GM21447 (cell line): Measurements from ENCODE around the gene GPR137B.
"Not testable (repeated sequence)": the region's sequence is repeated elsewhere in the genome, so short reads cannot be mapped to it uniquely, and the experiment has no call there.

Source experiments
- ATAC-seq: cut with Tn5 transposase; IDR thresholded peaks from one replicate; pipeline ENCODE4 v1.9.1; 2021; ENCODE audit not compliant: unreplicated experiment

The GPR137B gene

GRCh38 chr1:236159704-236160539 is 17.6 kb downstream of the GPR137B start:
- ATAC-seq = peak; percentile 44

GRCh38 chr1:236160540-236161127 is 18.3 kb downstream of the GPR137B start:
- no peak for ATAC-seq

GRCh38 chr1:236161230-236161629 is 18.9 kb downstream of the GPR137B start:
- no peak for ATAC-seq

GRCh38 chr1:236161755-236162154 is 19.4 kb downstream of the GPR137B start:
- not testable (repeated sequence) for ATAC-seq

GRCh38 chr1:236163463-236164153 is 21.3 kb downstream of the GPR137B start:
- ATAC-seq = no peak

- ATAC-seq = no peak
Observed at GRCh38 chr1:236164273-236164672, 21.9 kb downstream of the GPR137B start.

- no peak for ATAC-seq
Observed at GRCh38 chr1:236165238-236165981, 23.1 kb downstream of the GPR137B start.

GRCh38 chr1:236166041-236166440 is 23.7 kb downstream of the GPR137B start:
- no peak for ATAC-seq

- ATAC-seq = no peak
Observed at GRCh38 chr1:236167154-236167553, 24.8 kb downstream of the GPR137B start.

- no peak for ATAC-seq
Observed at GRCh38 chr1:236167578-236167977, 25.2 kb downstream of the GPR137B start.

- no peak for ATAC-seq
Observed at GRCh38 chr1:236168716-236169429, 26.5 kb downstream of the GPR137B start.

- ATAC-seq = no peak
Observed at GRCh38 chr1:236172041-236172579, 29.8 kb downstream of the GPR137B start.

GRCh38 chr1:236173174-236173767 is 30.9 kb downstream of the GPR137B start:
- ATAC-seq = no peak

GRCh38 chr1:236175642-236176336 is 33.5 kb downstream of the GPR137B start:
- ATAC-seq = no peak

GRCh38 chr1:236176337-236177336 is 34.3 kb downstream of the GPR137B start:
- no peak for ATAC-seq

- no peak for ATAC-seq
Observed at GRCh38 chr1:236179634-236180033, 37.3 kb downstream of the GPR137B start.

- ATAC-seq = no peak
Observed at GRCh38 chr1:236181059-236181458, 38.7 kb downstream of the GPR137B start.

GRCh38 chr1:236185687-236186086 is 43.3 kb downstream of the GPR137B start:
- ATAC-seq = no peak
